ENCODE measurements around the gene LGR6. TPM values are rescaled to one million over a fixed set of nuclear protein-coding genes. Genes with fewer than 3 reads are reported as not detected.

The LGR6 gene
- total RNA-seq, 1 donor from 2014 or later, result not detected

- no peaks in the 10 kb centered on the region for H3K27me3 ChIP-seq (ENCODE audit: control insufficient read depth, insufficient read depth, low read length)
- DNase-seq (ENCODE audit: low read depth), result peak; percentile 42
- no peaks in the 10 kb centered on the region for H3K36me3 ChIP-seq (ENCODE audit: control insufficient read depth, insufficient read depth, low read length)
- no peak for TF ChIP-seq CTCF (IDR thresholded peaks at IDR 0.05; ENCODE audit: insufficient read depth, low read length, severe bottlenecking)
- FAIRE-seq, result no peak
- H3K4me3 ChIP-seq (ENCODE audit: low read depth, low read length), result no peak overlapping the region
These were observed 47.9 kb downstream of the LGR6 start for GRCh38 chr1:202241376-202242079.

DNA sequence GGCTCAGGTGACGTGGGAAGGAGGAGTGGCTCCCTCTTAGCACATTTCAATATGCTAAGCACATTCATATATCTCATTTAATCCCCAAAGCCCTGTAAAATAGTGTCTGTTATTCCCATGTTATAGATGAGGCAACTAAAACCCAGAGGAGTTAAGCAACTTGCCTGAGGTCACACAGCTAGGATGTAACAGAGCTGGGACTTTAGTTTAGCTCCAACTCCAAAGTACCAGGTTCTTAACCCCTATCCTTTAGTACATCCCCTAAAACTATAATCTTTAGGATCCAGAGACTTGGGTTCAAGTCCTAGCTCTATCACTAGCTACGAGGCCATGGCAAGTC lies 48.5 kb downstream of the LGR6 start:
- H3K27me3 ChIP-seq (ENCODE audit: control insufficient read depth, insufficient read depth, low read length), result no peaks in the 10 kb centered on the region
- FAIRE-seq (no peak), DNase-seq (ENCODE audit: low read depth) (no peak)
- TF ChIP-seq CTCF (IDR thresholded peaks at IDR 0.05; ENCODE audit: insufficient read depth, low read length, severe bottlenecking), result no peak
- H3K4me3 ChIP-seq (ENCODE audit: low read depth, low read length), result no peak overlapping the region
- H3K36me3 ChIP-seq (ENCODE audit: control insufficient read depth, insufficient read depth, low read length), result no peaks in the 10 kb centered on the region

DNA sequence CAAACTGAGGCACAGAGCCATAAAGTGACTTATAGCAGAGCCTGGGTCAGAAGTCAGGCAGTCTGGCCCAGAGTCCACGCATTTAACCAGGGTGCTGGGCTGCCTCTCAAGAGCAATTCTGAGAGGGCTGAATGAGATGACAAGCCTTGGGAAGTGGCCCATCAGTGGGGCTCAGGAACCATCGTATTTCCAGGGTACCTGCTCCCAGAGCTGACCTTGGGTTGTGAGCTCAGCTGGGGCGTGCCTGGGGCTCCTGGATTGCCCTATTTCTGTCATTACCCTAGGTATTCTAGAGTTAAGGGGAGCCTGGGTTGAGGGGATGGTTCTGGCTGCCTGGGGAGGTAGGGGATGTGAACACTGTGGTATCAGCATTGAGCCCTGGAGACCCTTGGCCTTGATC lies 49.4 kb downstream of the LGR6 start:
- no peaks in the 10 kb centered on the region for H3K36me3 ChIP-seq (ENCODE audit: control insufficient read depth, insufficient read depth, low read length)
- DNase-seq (ENCODE audit: low read depth) (no peak), FAIRE-seq (no peak)
- H3K27me3 ChIP-seq (ENCODE audit: control insufficient read depth, insufficient read depth, low read length), result no peaks in the 10 kb centered on the region
- no peak overlapping the region for H3K4me3 ChIP-seq (ENCODE audit: low read depth, low read length)
- no peak for TF ChIP-seq CTCF (IDR thresholded peaks at IDR 0.05; ENCODE audit: insufficient read depth, low read length, severe bottlenecking)

DNA sequence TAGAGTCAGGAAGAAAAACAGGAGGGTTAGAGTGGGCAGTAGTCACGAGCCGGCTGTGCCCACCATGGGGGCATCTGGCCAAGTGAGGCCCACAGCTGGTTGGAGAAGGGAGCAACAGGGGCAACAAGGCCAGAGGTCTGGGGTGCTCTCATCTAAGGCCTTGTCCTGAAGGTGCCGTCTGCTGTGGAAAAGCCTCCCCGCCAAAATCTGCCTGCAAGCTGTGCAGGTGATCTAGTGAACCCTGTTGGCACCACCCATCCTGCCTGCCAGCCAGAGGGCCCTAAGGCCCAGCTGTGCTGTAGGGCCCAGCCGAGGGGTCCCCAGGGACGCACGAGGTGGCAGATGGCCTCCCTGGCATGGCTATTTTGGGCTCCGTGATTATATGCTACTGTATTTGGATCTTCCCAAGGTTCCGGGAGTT lies 51.3 kb downstream of the LGR6 start:
- H3K36me3 ChIP-seq (ENCODE audit: control insufficient read depth, insufficient read depth, low read length), result no peaks in the 10 kb centered on the region
- no peak for DNase-seq (ENCODE audit: low read depth)
- H3K4me3 ChIP-seq (ENCODE audit: low read depth, low read length), result no peak overlapping the region
- FAIRE-seq, result no peak
- H3K27me3 ChIP-seq (ENCODE audit: control insufficient read depth, insufficient read depth, low read length), result peaks cover 2% of the 10 kb centered on the region
- TF ChIP-seq CTCF (IDR thresholded peaks at IDR 0.05; ENCODE audit: insufficient read depth, low read length, severe bottlenecking), result no peak

GRCh38 chr1:202245391-202245790 lies 51.8 kb downstream of the LGR6 start:
- no peak for FAIRE-seq
- H3K36me3 ChIP-seq (ENCODE audit: control insufficient read depth, insufficient read depth, low read length), result no peaks in the 10 kb centered on the region
- no peak for DNase-seq (ENCODE audit: low read depth)
- no peak for TF ChIP-seq CTCF (IDR thresholded peaks at IDR 0.05; ENCODE audit: insufficient read depth, low read length, severe bottlenecking)
- peaks cover 2% of the 10 kb centered on the region for H3K27me3 ChIP-seq (ENCODE audit: control insufficient read depth, insufficient read depth, low read length)
- no peak overlapping the region for H3K4me3 ChIP-seq (ENCODE audit: low read depth, low read length)

DNA sequence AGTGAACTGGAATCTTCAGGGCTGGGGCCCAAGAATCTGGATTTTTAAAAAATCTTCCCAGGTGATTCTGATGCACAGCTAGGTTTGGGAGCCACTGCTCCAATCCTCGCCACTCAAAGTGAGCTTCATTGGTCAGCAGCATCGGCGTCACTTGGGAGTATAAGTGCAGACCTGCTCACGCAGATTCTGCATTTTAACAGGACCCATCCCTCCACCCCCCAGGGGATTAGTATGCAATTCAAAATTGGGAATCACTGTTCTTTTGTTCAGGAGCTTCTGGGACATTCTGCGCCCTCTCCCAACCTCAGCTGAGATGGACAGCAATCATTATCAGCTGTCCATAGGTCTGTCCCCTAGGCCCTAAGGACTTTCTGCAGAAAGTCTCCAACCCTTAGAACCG lies 53.5 kb downstream of the LGR6 start:
- H3K4me3 ChIP-seq (ENCODE audit: low read depth, low read length), result no peak overlapping the region
- FAIRE-seq (no peak), DNase-seq (ENCODE audit: low read depth) (no peak)
- no peak for TF ChIP-seq CTCF (IDR thresholded peaks at IDR 0.05; ENCODE audit: insufficient read depth, low read length, severe bottlenecking)
- H3K27me3 ChIP-seq (ENCODE audit: control insufficient read depth, insufficient read depth, low read length), result peaks cover 2% of the 10 kb centered on the region
- no peaks in the 10 kb centered on the region for H3K36me3 ChIP-seq (ENCODE audit: control insufficient read depth, insufficient read depth, low read length)

Measured in bronchial epithelial cell (primary cell).